Neutrophil (primary cell): Measurements from ENCODE around the gene FLYWCH2.

Experiments used
- H3K27ac ChIP-seq: fragments of 200-600 bp; sonication (generic); 2 replicates; pipeline ENCODE4 v1.5.1; 2016; ENCODE audit warnings: mild to moderate bottlenecking, moderate library complexity
- H3K27me3 ChIP-seq: fragments of 200-600 bp; sonication (generic); 2 replicates; pipeline ENCODE4 v1.6.0; 2016; ENCODE audit warnings: mild to moderate bottlenecking
- H3K36me3 ChIP-seq: fragments of 200-600 bp; sonication (generic); 2 replicates; pipeline ENCODE4 v1.5.1; 2017
- H3K4me1 ChIP-seq, 2 experiments: fragments of 200-600 bp in 1 of 2; sonication (generic) in 1 of 2; 1 replicate in 1 of 2; 2 replicates in 1 of 2; pipeline versions ENCODE4 v1.5.1 to v1.6.1; 2013 to 2016; ENCODE audit warnings: low read depth in 1 of 2, low read length in 1 of 2, mild to moderate bottlenecking in 1 of 2, moderate library complexity in 1 of 2; ENCODE audit not compliant: control insufficient read depth in 1 of 2, insufficient read depth in 1 of 2
- H3K4me3 ChIP-seq, 2 experiments: fragments of 200-600 bp in 1 of 2; sonication (generic) in 1 of 2; 1 replicate in 1 of 2; 2 replicates in 1 of 2; pipeline ENCODE4 v1.5.1; 2013 to 2016; ENCODE audit warnings: low read depth in 1 of 2, low read length in 1 of 2, mild to moderate bottlenecking in 1 of 2, moderate library complexity in 1 of 2
- H3K9me3 ChIP-seq: fragments of 200-600 bp; sonication (generic); 2 replicates; pipeline ENCODE4 v1.5.1; 2016
- TF ChIP-seq, protein P1 (sequence below): fragments of 200-600 bp; sonication (generic); IDR thresholded peaks from 2 replicates; pipeline ENCODE4 v1.5.1; 2016; ENCODE audit warnings: antibody characterized with exemption

Gene FLYWCH2

DNA sequence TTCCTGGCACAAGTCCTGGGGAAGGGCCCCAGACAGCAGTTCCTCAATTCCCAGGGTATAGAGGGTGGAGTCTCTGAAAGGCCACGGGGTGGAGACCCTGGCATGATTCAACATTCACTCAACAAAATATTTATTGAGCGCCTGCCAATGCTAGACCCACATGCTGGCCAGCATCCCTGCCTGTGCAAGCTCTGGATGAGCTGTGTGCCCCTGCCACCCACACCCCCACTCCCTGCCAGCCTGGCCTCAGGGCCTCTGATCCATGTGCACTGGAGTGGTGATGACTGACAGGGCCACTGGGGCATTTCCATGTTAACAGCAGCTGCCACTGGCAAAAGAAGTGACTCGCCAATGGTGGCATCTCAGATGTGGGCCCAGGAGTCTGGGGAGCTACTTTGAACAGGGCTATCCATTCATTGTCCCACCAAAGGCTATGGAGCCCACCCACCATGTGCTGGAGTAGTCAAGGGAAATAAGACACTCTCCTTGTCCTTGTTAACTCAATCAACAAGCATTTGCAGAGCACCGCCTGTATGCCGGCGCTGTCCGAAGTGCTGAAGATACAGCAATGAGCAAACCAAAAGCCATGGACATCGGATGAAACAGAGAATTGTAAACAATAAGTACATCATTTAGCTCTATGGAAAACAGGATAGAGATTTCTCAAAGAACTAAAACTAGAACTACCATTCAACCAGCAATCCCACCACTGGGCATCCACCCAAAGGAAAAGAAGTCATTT lies 22.0 kb upstream of the FLYWCH2 start:
- peaks cover 0 to 9% of the 10 kb centered on the region in 2 experiments for H3K4me1 ChIP-seq
- no peak overlapping the region for H3K4me3 ChIP-seq
- H3K36me3 ChIP-seq = no peaks in the 10 kb centered on the region
- TF ChIP-seq, protein P1, sequence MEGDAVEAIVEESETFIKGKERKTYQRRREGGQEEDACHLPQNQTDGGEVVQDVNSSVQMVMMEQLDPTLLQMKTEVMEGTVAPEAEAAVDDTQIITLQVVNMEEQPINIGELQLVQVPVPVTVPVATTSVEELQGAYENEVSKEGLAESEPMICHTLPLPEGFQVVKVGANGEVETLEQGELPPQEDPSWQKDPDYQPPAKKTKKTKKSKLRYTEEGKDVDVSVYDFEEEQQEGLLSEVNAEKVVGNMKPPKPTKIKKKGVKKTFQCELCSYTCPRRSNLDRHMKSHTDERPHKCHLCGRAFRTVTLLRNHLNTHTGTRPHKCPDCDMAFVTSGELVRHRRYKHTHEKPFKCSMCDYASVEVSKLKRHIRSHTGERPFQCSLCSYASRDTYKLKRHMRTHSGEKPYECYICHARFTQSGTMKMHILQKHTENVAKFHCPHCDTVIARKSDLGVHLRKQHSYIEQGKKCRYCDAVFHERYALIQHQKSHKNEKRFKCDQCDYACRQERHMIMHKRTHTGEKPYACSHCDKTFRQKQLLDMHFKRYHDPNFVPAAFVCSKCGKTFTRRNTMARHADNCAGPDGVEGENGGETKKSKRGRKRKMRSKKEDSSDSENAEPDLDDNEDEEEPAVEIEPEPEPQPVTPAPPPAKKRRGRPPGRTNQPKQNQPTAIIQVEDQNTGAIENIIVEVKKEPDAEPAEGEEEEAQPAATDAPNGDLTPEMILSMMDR = no peak
- H3K9me3 ChIP-seq = no peaks in the 10 kb centered on the region
- peaks cover 72% of the 10 kb centered on the region for H3K27me3 ChIP-seq
- H3K27ac ChIP-seq = no peak overlapping the region

DNA sequence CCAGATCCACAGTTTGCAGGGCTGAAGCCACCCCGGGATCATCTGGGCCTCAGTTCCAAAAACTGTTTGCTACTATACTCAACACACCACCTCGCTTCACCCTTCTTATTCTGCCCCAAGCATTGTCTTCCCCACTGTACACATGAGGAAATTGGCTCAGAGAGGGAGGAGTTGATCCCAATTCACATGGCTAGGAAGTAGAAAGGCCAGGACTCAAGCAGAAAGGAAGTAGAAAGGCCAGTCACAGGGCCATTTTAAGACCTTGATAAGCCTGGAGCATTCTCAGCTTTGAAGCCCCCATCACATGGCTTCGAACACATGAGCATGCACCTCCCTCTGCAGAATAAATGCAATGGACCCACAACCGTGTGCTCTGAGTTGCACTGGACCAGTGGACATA lies 17.4 kb upstream of the FLYWCH2 start:
- H3K36me3 ChIP-seq = no peaks in the 10 kb centered on the region
- no peak overlapping the region for H3K27ac ChIP-seq
- H3K9me3 ChIP-seq = no peaks in the 10 kb centered on the region
- H3K4me3 ChIP-seq = no peak overlapping the region
- TF ChIP-seq, protein P1 = no peak
- H3K27me3 ChIP-seq = peaks cover 34% of the 10 kb centered on the region
- H3K4me1 ChIP-seq = peaks cover 12 to 13% of the 10 kb centered on the region in 2 experiments

DNA sequence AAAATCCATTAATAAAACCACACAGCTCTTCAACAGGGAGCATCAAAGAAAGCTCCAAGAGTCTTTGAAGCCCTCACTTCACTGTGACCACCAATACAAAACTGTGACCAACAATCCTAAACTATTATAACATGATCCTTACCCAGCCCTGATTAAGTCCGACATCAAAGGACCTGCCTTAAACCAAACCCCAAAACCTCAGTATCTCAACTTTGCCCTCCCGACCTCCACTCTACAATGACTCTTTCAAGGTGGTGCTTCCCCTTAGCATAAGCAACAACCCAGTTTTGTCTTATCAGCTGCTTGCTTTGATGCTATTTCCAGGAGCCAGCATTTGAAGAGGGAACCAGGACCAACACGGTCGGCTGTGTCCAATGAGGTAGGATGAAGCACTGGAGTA lies 16.6 kb upstream of the FLYWCH2 start:
- Histone ChIP-seq H3K9me3 (no peaks in the 10 kb centered on the region), H3K27me3 (peaks cover 34% of the 10 kb centered on the region), H3K4me1 (peaks cover 12 to 13% of the 10 kb centered on the region in 2 experiments), H3K27ac (no peak overlapping the region), H3K4me3 (no peak overlapping the region), H3K36me3 (no peaks in the 10 kb centered on the region)
- TF ChIP-seq, protein P1 = no peak

DNA sequence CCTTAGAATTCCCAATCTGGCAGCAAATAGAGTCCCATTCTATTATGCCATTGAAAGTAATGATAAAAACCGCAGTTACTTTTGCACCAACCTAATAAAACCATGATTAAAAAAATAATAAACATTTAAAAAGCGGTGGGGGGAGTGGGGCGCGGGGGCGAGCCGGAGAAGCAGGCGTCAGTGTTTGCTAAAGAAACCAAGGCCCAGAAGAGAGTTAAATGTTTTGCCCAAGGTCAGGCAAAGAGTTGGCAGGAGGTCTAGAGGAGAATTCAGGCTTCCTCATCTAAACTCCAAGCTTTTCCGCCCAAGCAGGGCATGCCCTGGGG lies 15.4 kb upstream of the FLYWCH2 start:
- Histone ChIP-seq H3K4me3 (peak overlapping the region; percentile 77), H3K27ac (peak overlapping the region; percentile 83), H3K27me3 (peaks cover 35% of the 10 kb centered on the region), H3K9me3 (no peaks in the 10 kb centered on the region), H3K4me1 (peaks cover 12 to 13% of the 10 kb centered on the region in 2 experiments), H3K36me3 (no peaks in the 10 kb centered on the region)
- TF ChIP-seq, protein P1 = no peak

DNA sequence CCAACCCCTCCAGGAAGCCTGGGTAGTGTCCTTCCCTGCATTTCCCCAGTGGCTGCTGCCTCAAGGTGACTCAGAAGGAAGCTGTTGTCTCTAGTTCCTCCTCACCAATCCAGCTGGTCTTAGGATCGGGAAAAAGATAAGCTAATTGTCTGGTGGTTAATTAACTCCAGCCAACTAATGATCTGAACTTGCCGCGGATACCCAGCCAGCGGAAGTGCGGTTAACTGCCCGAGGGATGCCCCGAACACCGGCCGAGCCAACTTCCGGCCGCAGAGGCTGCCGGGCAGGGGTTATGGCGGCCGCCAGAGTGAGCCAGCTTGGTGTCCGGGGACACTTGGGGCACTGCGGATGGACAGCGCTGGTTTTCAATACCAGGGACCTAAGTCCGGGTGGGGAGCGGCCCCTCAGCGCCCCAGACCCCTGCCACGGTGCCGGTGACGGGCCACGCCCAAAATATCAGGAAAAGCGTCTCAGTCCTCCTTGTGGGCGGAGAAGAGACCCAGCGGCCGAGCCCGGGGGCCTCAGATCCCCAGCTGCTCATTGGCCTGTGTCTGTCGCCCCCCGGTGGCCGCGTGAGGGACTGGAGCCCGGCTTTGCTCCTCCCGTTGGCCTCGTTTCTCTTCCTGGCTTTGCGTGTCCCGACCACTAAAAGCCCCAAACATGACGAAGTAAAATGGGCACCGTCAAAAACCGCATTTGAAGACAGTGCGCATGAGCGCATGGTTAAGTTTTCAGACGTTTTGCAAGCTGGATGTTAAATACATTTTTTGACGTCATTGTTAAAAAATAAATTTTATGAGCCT lies 14.8 kb upstream of the FLYWCH2 start:
- peaks cover 12 to 13% of the 10 kb centered on the region in 2 experiments for H3K4me1 ChIP-seq
- no peaks in the 10 kb centered on the region for H3K36me3 ChIP-seq
- no peaks in the 10 kb centered on the region for H3K9me3 ChIP-seq
- H3K4me3 ChIP-seq = peak overlapping the region; percentile 77
- H3K27ac ChIP-seq = peak overlapping the region; percentile 83
- H3K27me3 ChIP-seq = peaks cover 32% of the 10 kb centered on the region
- TF ChIP-seq, protein P1 = peak; percentile 75
